GM19043 (cell line): ENCODE data around the gene TJAP1.

Experiments used
- ATAC-seq: cut with Tn5 transposase; IDR thresholded peaks from one replicate; pipeline ENCODE4 v1.9.1; 2021; ENCODE audit warnings: low read depth; ENCODE audit not compliant: unreplicated experiment

TJAP1 gene

GRCh38 chr6:43502666-43503065, 25.3 kb downstream of the TJAP1 start:
- no peak for ATAC-seq

- no peak for ATAC-seq
These were observed 26.1 kb downstream of the TJAP1 start for GRCh38 chr6:43503443-43503842.

GRCh38 chr6:43504756-43505593, 27.6 kb downstream of the TJAP1 start:
- ATAC-seq = no peak

GRCh38 chr6:43505718-43506117, 28.3 kb downstream of the TJAP1 start:
- ATAC-seq = no peak

- no peak for ATAC-seq
These were observed 28.8 kb downstream of the TJAP1 start for GRCh38 chr6:43506171-43506570.

GRCh38 chr6:43506667-43507471, 29.5 kb downstream of the TJAP1 start:
- no peak for ATAC-seq

- no peak for ATAC-seq
These were observed 31.2 kb downstream of the TJAP1 start for GRCh38 chr6:43508481-43509141.

- no peak for ATAC-seq
These were observed 32.0 kb downstream of the TJAP1 start for GRCh38 chr6:43509142-43509983.

- ATAC-seq = peak; percentile 67
These were observed 32.8 kb downstream of the TJAP1 start, which contains the start of gene LRRC73 for GRCh38 chr6:43509984-43510826. TSS of gene LRRC73 (minus strand) at chr6:43510346. CDS start at chr6:43509785, 561 bp downstream.

GRCh38 chr6:43510827-43511163, 33.4 kb downstream of the TJAP1 start:
- no peak for ATAC-seq

GRCh38 chr6:43511824-43512415, 34.5 kb downstream of the TJAP1 start:
- no peak for ATAC-seq

- no peak for ATAC-seq
These were observed 38.4 kb downstream of the TJAP1 start for GRCh38 chr6:43515808-43516207.

- ATAC-seq = no peak
These were observed 39.0 kb downstream of the TJAP1 start for GRCh38 chr6:43516367-43516696.

GRCh38 chr6:43516697-43517504, 39.5 kb downstream of the TJAP1 start, which contains the start of the genes POLR1C and YIPF3:
TSS of gene POLR1C (plus strand) at chr6:43517089. CDS start at chr6:43517110, 21 bp downstream.
TSS of gene YIPF3 (minus strand) at chr6:43516926. CDS start at chr6:43516807, 119 bp downstream.
- peak; percentile 92 for ATAC-seq

- no peak for ATAC-seq
These were observed 40.4 kb downstream of the TJAP1 start for GRCh38 chr6:43517505-43518357.

GRCh38 chr6:43520097-43520496, 42.7 kb downstream of the TJAP1 start:
- ATAC-seq = no peak

GRCh38 chr6:43521836-43522235, 44.5 kb downstream of the TJAP1 start:
- ATAC-seq = no peak
